HG02588 (cell line): Measurements from ENCODE around the gene ALDOC.

Experiments
- ATAC-seq: cut with Tn5 transposase; IDR thresholded peaks from one replicate; pipeline ENCODE4 v1.9.1; 2021; ENCODE audit warnings: mild to moderate bottlenecking, moderate library complexity; ENCODE audit not compliant: unreplicated experiment

The ALDOC gene

GRCh38 chr17:28553000-28553505 lies 23.6 kb downstream of the ALDOC start:
- no peak for ATAC-seq

- peak; percentile 47 for ATAC-seq
Measured at GRCh38 chr17:28552176-28552999, 24.3 kb downstream of the ALDOC start, which contains the start of gene UNC119. Gene UNC119, minus strand, starts transcription at chr17:28552624. Its CDS starts 67 bp downstream, at chr17:28552557.

GRCh38 chr17:28551421-28552175 lies 25.1 kb downstream of the ALDOC start:
- ATAC-seq, result no peak

- no peak for ATAC-seq
Measured at GRCh38 chr17:28550858-28551257, 25.8 kb downstream of the ALDOC start.

- no peak for ATAC-seq
Measured at GRCh38 chr17:28549236-28550132, 27.2 kb downstream of the ALDOC start.

GRCh38 chr17:28548417-28549130 lies 28.1 kb downstream of the ALDOC start:
- ATAC-seq, result no peak

- ATAC-seq, result peak; percentile 47
Measured at GRCh38 chr17:28547623-28548416, 28.9 kb downstream of the ALDOC start.

- no peak for ATAC-seq
Measured at GRCh38 chr17:28547096-28547622, 29.5 kb downstream of the ALDOC start.

GRCh38 chr17:28545787-28546415 lies 30.8 kb downstream of the ALDOC start:
- ATAC-seq, result no peak

- no peak for ATAC-seq
Measured at GRCh38 chr17:28545141-28545503, 31.6 kb downstream of the ALDOC start.

- ATAC-seq, result no peak
Measured at GRCh38 chr17:28544402-28545140, 32.1 kb downstream of the ALDOC start.

GRCh38 chr17:28541439-28541838 lies 35.3 kb downstream of the ALDOC start:
- ATAC-seq, result no peak

- no peak for ATAC-seq
Measured at GRCh38 chr17:28540231-28540630, 36.5 kb downstream of the ALDOC start.

- ATAC-seq, result no peak
Measured at GRCh38 chr17:28538296-28538895, 38.3 kb downstream of the ALDOC start.

GRCh38 chr17:28537219-28537610 lies 39.5 kb downstream of the ALDOC start:
- ATAC-seq, result no peak

GRCh38 chr17:28536532-28537218 lies 40.0 kb downstream of the ALDOC start:
- no peak for ATAC-seq

- no peak for ATAC-seq
Measured at GRCh38 chr17:28534740-28535375, 41.8 kb downstream of the ALDOC start.
